H9 (cell line): ENCODE results near the gene OPN1SW. TPM values are rescaled to one million over a fixed set of nuclear protein-coding genes. Genes with fewer than 3 reads are reported as not detected.

Experiments used
- DNase-seq: peaks from one replicate; pipeline ENCODE4 v3.0.0-alpha.2; 2017
- H2AFZ ChIP-seq: one replicate; pipeline ENCODE4 v1.6.1; 2013; ENCODE audit warnings: mild to moderate bottlenecking, low read length, control low read depth, moderate library complexity
- H2AK5ac ChIP-seq: 2 replicates; pipeline ENCODE4 v1.6.1; 2013; ENCODE audit warnings: low read length, control low read depth, mixed read lengths; ENCODE audit not compliant: insufficient read length
- H2BK120ac ChIP-seq: one replicate; pipeline ENCODE4 v1.6.1; 2013; ENCODE audit warnings: low read depth, mild to moderate bottlenecking, low read length, control low read depth, inconsistent platforms; ENCODE audit not compliant: poor library complexity, severe bottlenecking
- H2BK12ac ChIP-seq: 2 replicates; pipeline ENCODE4 v1.6.1; 2013; ENCODE audit warnings: low read length, control low read depth, mixed read lengths, low read depth; ENCODE audit not compliant: insufficient read length
- H2BK15ac ChIP-seq: 2 replicates; pipeline ENCODE4 v1.6.1; 2013; ENCODE audit warnings: low read depth, low read length, control low read depth
- H2BK20ac ChIP-seq: one replicate; pipeline ENCODE4 v1.6.1; 2013; ENCODE audit warnings: low read depth, mild to moderate bottlenecking, low read length, control low read depth, inconsistent platforms; ENCODE audit not compliant: poor library complexity, severe bottlenecking
- H2BK5ac ChIP-seq: 2 replicates; pipeline ENCODE4 v1.6.1; 2013; ENCODE audit warnings: low read length, control low read depth, mixed read lengths; ENCODE audit not compliant: insufficient read length
- H3K14ac ChIP-seq: 2 replicates; pipeline ENCODE4 v1.6.1; 2013; ENCODE audit warnings: low read length, control low read depth; ENCODE audit not compliant: insufficient read depth
- H3K18ac ChIP-seq: 2 replicates; pipeline ENCODE4 v1.6.1; 2013; ENCODE audit warnings: low read depth, mild to moderate bottlenecking, mixed read lengths, low read length, control low read depth; ENCODE audit not compliant: insufficient read length
- H3K23ac ChIP-seq: 2 replicates; pipeline ENCODE4 v1.6.1; 2013; ENCODE audit warnings: low read length, control low read depth, mixed read lengths, low read depth; ENCODE audit not compliant: insufficient read length
- H3K23me2 ChIP-seq: 2 replicates; pipeline ENCODE4 v1.6.1; 2013; ENCODE audit warnings: low read depth, mild to moderate bottlenecking, mixed read lengths, low read length, control low read depth; ENCODE audit not compliant: insufficient read length, poor library complexity, severe bottlenecking
- H3K27ac ChIP-seq: 2 replicates; pipeline ENCODE4 v1.5.1; 2013; ENCODE audit warnings: low read length, control low read depth, mixed read lengths, low read depth; ENCODE audit not compliant: insufficient read length
- H3K27me3 ChIP-seq: 2 replicates; pipeline ENCODE4 v1.6.1; 2013; ENCODE audit warnings: low read length, control low read depth, inconsistent platforms; ENCODE audit not compliant: insufficient read depth
- H3K4ac ChIP-seq: 2 replicates; pipeline ENCODE4 v1.6.1; 2013; ENCODE audit warnings: low read depth, mild to moderate bottlenecking, control low read depth, inconsistent platforms, low read length, moderate library complexity
- H3K4me1 ChIP-seq: 2 replicates; pipeline ENCODE4 v1.6.1; 2013; ENCODE audit warnings: low read length, control low read depth, inconsistent platforms; ENCODE audit not compliant: insufficient read depth
- H3K4me2 ChIP-seq: 2 replicates; pipeline ENCODE4 v1.6.1; 2013; ENCODE audit warnings: low read length, control low read depth, mixed read lengths; ENCODE audit not compliant: insufficient read length, insufficient read depth
- H3K56ac ChIP-seq: 2 replicates; pipeline ENCODE4 v1.6.1; 2013; ENCODE audit warnings: low read depth, mild to moderate bottlenecking, mixed read lengths, low read length, control low read depth; ENCODE audit not compliant: insufficient read length
- H3K79me1 ChIP-seq: 2 replicates; pipeline ENCODE4 v1.6.1; 2013; ENCODE audit warnings: low read depth, mild to moderate bottlenecking, moderate library complexity, low read length, control low read depth, inconsistent platforms; ENCODE audit not compliant: insufficient read depth, poor library complexity, severe bottlenecking
- H3K79me2 ChIP-seq: 2 replicates; pipeline ENCODE4 v1.6.1; 2013; ENCODE audit warnings: low read length, control low read depth, inconsistent platforms; ENCODE audit not compliant: insufficient read depth
- H3K9ac ChIP-seq: 2 replicates; pipeline ENCODE4 v1.6.1; 2013; ENCODE audit warnings: low read length, control low read depth, mixed read lengths; ENCODE audit not compliant: insufficient read length; ENCODE audit errors: extremely low read depth
- H3K9me3 ChIP-seq: one replicate; pipeline ENCODE4 v1.6.1; 2013; ENCODE audit warnings: low read depth, low read length, inconsistent platforms; ENCODE audit not compliant: control insufficient read depth
- H3T11ph ChIP-seq: one replicate; pipeline ENCODE4 v1.6.1; 2013; ENCODE audit warnings: mild to moderate bottlenecking, low read length, control low read depth, inconsistent platforms
- H4K20me1 ChIP-seq: one replicate; pipeline ENCODE4 v1.6.1; 2013; ENCODE audit not compliant: control insufficient read depth, insufficient read length, insufficient read depth
- H4K5ac ChIP-seq: 2 replicates; pipeline ENCODE4 v1.6.1; 2013; ENCODE audit warnings: low read depth, mild to moderate bottlenecking, mixed read lengths, low read length, control low read depth; ENCODE audit not compliant: insufficient read length
- H4K8ac ChIP-seq: replicated peaks from 2 replicates; pipeline ENCODE4 v1.6.1; 2013; ENCODE audit warnings: low read length, control low read depth, mixed read lengths, low read depth; ENCODE audit not compliant: insufficient read length
- H4K91ac ChIP-seq: 2 replicates; pipeline ENCODE4 v1.6.1; 2013; ENCODE audit warnings: low read depth, mild to moderate bottlenecking, moderate library complexity, mixed read lengths, low read length, control low read depth; ENCODE audit not compliant: insufficient read length
- H3K27ac Mint-ChIP-seq, 3 experiments: 2 replicates in 2 of 3; 3 replicates in 1 of 3; pipeline ENCODE4 v1.8.0; 2020 to 2021; ENCODE audit warnings: mixed read lengths in 3 of 3, mild to moderate bottlenecking in 1 of 3, moderate library complexity in 1 of 3
- H3K27me3 Mint-ChIP-seq: 2 replicates; pipeline ENCODE4 v1.8.0; 2021; ENCODE audit warnings: low read depth, mild to moderate bottlenecking, moderate library complexity, mixed read lengths
- H3K36me3 Mint-ChIP-seq, 3 experiments: 2 replicates in 2 of 3; 3 replicates in 1 of 3; pipeline ENCODE4 v1.8.0; 2020 to 2021; ENCODE audit warnings: low read depth in 3 of 3, mixed read lengths in 3 of 3; ENCODE audit not compliant: insufficient read depth in 1 of 3
- H3K4me1 Mint-ChIP-seq, 2 experiments: 2 replicates each; pipeline ENCODE4 v1.8.0; 2020; ENCODE audit warnings: mixed read lengths in 2 of 2
- H3K4me3 Mint-ChIP-seq, 2 experiments: 2 replicates in 1 of 2; 3 replicates in 1 of 2; pipeline ENCODE4 v1.8.0; 2020 to 2021; ENCODE audit warnings: mild to moderate bottlenecking in 2 of 2, mixed read lengths in 2 of 2, moderate library complexity in 1 of 2
- H3K9me3 Mint-ChIP-seq, 2 experiments: 2 replicates in 1 of 2; 3 replicates in 1 of 2; pipeline ENCODE4 v1.8.0; 2020; ENCODE audit warnings: mild to moderate bottlenecking in 2 of 2, mixed read lengths in 2 of 2, moderate library complexity in 1 of 2
- WGBS: extraction: QIAGEN DNeasy Blood & Tissue Kit; methylation state at CpG from one replicate; pipeline ENCODE4 v1.1.7; 2013; ENCODE audit warnings: missing lambda C conversion rate, low lambda C conversion rate, mixed read lengths; ENCODE audit not compliant: insufficient read length; ENCODE audit errors: extremely low coverage; 5-methylcytosine and 5-hydroxymethylcytosine counted together
- total RNA-seq: library from RNA; stranded (reverse); gene quantifications from 2 replicates; pipeline ENCODE4 v1.2.1, GENCODE V29; 2021
- TF ChIP-seq, protein P1 (sequence below): fragments of 200-600 bp; sonication (generic); conservative IDR thresholded peaks from 3 replicates; pipeline ENCODE4 v1.8.0; 2021; ENCODE audit warnings: antibody characterized with exemption, mild to moderate bottlenecking

OPN1SW gene
- total RNA-seq, 1 experiment from 2014 or later: not detected

DNA sequence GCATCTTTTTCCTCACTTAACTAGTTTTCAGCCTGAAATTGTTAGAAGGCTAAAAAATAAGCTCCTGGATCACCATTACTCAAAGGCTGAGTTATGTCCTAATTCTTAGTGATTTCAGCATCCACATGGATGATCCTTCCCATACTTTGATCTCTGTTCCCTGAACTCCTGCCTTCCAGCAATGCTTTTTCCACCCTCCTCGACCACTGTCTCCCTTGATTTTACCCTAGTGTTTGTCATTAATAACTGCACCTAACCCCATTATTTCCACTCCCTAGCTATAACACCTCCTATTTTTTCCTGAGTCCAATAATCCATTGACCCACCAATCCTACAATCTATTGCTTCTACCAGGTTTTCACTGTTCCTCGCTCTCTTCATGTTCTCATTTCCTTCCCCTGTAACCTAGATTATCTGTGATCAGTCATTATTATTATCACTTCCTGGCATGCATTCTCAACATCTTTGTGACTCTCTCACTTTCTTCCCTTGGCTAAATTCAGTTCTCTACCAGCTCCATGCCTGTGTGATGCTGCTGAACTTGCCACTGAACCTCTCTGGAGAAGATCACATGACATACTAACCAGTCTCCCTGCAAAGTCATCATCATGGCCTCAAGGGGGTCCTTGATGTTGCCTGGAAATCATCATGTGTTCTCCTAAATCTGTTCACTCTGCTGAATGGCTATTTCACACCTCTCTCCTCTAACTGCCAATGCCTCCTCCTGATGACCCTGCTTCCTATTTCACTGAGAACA is 42.9 kb downstream of the OPN1SW start:
- no peak overlapping the region for H2BK15ac ChIP-seq
- H3K4me1 ChIP-seq: no peaks in the 10 kb centered on the region
- H2BK120ac ChIP-seq: no peak overlapping the region
- no peaks in the 10 kb centered on the region for H3K79me2 ChIP-seq
- no peak overlapping the region for H4K8ac ChIP-seq
- Mint-ChIP-seq H3K4me1 (peaks cover under 1% of the 10 kb centered on the region in 2 experiments; a peak in 3 of 4 replicates), H3K27me3 (peaks cover 4% of the 10 kb centered on the region), H3K4me3 (no peak overlapping the region), H3K9me3 (no peaks in the 10 kb centered on the region), H3K36me3 (no peaks in the 10 kb centered on the region), H3K27ac (no peak overlapping the region)
- no peaks in the 10 kb centered on the region for H3K9me3 ChIP-seq
- H2AK5ac ChIP-seq: no peak overlapping the region
- no peak overlapping the region for H3K18ac ChIP-seq
- no peak overlapping the region for H3K14ac ChIP-seq
- no peak overlapping the region for H4K91ac ChIP-seq
- no peaks in the 10 kb centered on the region for H3K79me1 ChIP-seq
- H3K4me2 ChIP-seq: no peak overlapping the region
- no peak for DNase-seq
- H3K4ac ChIP-seq: no peak overlapping the region
- H3K23ac ChIP-seq: no peak overlapping the region
- WGBS: no CpG with 5 or more reads among the region's 2 CpGs
- H3T11ph ChIP-seq: no peak overlapping the region
- no peak overlapping the region for H2BK20ac ChIP-seq
- no peaks in the 10 kb centered on the region for H3K27me3 ChIP-seq
- H2BK12ac ChIP-seq: no peak overlapping the region
- H4K20me1 ChIP-seq: no peaks in the 10 kb centered on the region
- no peak overlapping the region for H2BK5ac ChIP-seq
- no peak overlapping the region for H3K56ac ChIP-seq
- no peaks in the 10 kb centered on the region for H3K23me2 ChIP-seq
- no peak overlapping the region for H2AFZ ChIP-seq
- H3K9ac ChIP-seq: no peak overlapping the region
- H4K5ac ChIP-seq: no peak overlapping the region
- TF ChIP-seq, protein P1, sequence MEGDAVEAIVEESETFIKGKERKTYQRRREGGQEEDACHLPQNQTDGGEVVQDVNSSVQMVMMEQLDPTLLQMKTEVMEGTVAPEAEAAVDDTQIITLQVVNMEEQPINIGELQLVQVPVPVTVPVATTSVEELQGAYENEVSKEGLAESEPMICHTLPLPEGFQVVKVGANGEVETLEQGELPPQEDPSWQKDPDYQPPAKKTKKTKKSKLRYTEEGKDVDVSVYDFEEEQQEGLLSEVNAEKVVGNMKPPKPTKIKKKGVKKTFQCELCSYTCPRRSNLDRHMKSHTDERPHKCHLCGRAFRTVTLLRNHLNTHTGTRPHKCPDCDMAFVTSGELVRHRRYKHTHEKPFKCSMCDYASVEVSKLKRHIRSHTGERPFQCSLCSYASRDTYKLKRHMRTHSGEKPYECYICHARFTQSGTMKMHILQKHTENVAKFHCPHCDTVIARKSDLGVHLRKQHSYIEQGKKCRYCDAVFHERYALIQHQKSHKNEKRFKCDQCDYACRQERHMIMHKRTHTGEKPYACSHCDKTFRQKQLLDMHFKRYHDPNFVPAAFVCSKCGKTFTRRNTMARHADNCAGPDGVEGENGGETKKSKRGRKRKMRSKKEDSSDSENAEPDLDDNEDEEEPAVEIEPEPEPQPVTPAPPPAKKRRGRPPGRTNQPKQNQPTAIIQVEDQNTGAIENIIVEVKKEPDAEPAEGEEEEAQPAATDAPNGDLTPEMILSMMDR: no peak
- no peak overlapping the region for H3K27ac ChIP-seq
